ENCODE results near the gene NUDT2. TPM values are rescaled to one million over a fixed set of nuclear protein-coding genes. Genes with fewer than 3 reads are reported as not detected.

Gene NUDT2
- polyA plus RNA-seq, 10 donors, result 18.4 to 31.3 (median 26.0) TPM

GRCh38 chr9:34369636-34370035 is 40.3 kb downstream of the NUDT2 start:
- DNase-seq, result peak in 1 of 3 donors; percentile 7

GRCh38 chr9:34370335-34370969 is 41.1 kb downstream of the NUDT2 start:
- no peak for DNase-seq

- peak in 1 of 3 donors; percentile 47 for DNase-seq
Measured at GRCh38 chr9:34370970-34371880, 41.9 kb downstream of the NUDT2 start.

DNA sequence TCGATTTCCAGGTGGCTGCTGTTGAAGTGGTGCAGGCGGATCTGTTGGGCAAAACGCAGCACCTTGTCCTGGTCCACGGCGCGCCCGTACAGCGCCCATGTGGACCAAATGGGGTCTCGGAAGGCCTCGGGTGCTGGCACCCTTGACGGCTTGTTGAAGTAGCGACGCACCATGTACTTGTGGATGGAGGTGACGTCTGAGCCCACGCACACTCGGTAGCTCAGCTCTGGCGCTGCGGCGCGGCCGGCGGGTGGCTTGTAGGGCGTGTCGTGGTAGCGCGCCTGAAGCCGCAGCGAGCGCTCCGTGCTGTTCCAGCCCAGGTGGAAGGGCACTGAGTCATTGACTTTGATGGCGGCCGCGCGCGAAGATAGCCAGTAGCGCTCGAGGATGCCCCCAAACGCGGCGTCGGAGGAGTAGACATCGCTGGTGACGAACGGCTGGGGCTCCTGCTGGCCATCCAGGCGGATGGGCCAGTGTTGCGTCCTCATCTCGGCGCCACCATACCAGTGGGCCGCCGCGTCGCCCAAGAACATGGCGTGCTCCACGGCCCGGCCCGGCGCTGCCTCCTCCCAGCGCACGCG is 42.6 kb downstream of the NUDT2 start:
- no peak for DNase-seq

DNA sequence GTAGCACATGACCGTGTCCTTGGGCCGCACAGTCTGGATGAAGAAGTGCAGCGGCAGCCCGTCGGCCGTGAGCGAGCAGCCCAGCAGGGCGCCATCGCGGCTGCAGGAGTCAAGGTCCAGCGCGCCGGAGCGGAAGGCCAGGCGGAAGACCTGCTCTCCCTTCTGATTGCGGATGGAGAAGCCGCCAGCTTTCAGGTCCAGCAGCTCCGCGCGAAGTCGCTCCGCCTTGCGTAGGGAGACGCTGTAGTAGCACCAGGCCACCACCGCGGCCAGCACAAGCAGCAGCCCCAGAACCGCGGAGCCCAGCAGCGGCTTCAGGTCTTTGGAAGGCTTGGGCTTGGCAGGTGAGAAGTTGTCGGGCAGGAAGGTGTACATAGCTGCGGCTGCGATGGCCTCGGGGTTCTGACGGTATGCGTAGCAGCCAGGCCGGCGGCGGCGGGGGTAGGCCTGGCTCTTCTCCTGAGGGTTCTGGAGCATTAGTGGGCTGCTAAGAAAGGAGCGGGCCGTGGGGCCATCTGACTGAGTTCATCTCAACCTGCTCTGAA is 43.2 kb downstream of the NUDT2 start:
- peak in 1 of 3 donors; percentile 33 for DNase-seq

DNA sequence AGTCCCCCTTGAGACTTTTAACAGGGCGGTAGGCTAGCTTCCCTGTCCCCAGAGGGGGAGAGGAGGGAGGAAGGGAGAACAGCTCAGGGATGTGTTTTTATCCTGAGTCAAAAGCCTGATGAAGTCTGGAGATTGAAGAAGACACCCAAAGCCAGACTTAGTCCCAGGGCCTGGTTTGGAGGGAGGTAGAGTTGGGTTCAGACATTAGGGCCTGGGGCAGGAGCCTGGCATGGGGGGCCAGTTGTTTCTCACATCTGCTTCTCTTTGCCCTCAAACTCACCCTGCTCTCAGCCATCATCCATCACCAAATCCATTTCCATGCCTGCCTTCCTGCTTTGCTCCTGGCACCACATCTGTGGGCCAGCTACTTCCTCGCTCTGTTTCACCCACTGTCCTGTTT is 44.4 kb downstream of the NUDT2 start:
- no peak for DNase-seq

- no peak for DNase-seq
Measured at GRCh38 chr9:34374339-34374738, 45.0 kb downstream of the NUDT2 start.

- DNase-seq, result no peak
Measured at GRCh38 chr9:34374905-34375552, 45.7 kb downstream of the NUDT2 start.

- peak in 2 of 3 donors; percentile 44 to 61 for DNase-seq
Measured at GRCh38 chr9:34375901-34376595, 46.7 kb downstream of the NUDT2 start.

- DNase-seq, result peak; percentile 80 to 93 (median 81)
Measured at GRCh38 chr9:34376596-34377403, 47.4 kb downstream of the NUDT2 start, which contains the start of gene MYORG. TSS of gene MYORG (minus strand) at chr9:34376898. CDS start at chr9:34372943, 3,955 bp downstream.

DNA sequence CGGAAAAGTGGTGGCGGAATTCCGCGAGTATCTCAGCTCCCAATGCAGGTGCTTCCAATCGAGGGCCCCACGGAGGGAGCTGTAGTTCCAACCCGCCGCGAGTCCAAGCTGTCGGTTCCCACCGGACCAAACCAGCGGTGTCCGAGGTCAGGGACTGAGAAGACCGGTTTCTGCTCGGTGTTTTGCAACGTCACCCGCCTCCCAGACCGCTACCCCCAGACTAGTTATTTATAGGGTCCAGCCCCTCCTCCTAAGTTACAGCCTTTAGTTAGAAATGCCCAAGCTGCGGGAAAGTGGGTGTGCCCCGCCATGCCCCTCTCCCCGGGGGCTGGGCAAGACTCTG is 48.0 kb downstream of the NUDT2 start:
- DNase-seq, result no peak

DNA sequence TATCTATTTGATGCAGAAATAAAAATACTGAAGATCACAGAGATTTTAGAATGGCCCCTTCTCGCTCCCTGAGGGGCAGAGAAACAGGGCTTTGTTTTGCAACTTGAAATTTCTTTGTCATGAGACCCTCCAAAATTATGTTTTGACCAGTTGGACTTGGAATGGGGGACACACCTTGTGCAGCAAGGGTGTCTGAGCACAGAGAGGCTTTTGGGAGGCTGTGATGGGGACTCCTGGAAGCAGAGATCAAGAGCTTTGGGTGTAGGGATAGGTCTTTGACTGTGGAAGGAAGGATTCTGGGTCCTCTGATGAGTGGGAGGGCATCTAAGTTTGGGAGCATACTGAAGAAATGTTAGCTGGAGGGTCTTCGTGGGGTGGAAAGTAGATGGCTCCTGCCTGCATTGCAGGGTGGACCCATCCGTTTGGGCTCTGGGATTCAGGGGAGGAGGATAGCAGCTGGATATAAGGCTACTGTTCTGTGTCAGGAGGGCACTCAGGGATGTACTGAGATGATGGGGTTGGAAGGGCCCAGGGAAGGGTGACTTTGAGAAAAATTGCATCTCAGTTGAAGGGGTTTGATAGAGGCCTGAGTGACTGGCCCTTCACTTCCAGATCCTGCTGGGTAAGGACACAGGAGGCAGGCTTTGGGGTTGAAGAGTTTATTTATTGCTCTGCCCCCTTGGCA is 49.1 kb downstream of the NUDT2 start:
- no peak for DNase-seq

DNA sequence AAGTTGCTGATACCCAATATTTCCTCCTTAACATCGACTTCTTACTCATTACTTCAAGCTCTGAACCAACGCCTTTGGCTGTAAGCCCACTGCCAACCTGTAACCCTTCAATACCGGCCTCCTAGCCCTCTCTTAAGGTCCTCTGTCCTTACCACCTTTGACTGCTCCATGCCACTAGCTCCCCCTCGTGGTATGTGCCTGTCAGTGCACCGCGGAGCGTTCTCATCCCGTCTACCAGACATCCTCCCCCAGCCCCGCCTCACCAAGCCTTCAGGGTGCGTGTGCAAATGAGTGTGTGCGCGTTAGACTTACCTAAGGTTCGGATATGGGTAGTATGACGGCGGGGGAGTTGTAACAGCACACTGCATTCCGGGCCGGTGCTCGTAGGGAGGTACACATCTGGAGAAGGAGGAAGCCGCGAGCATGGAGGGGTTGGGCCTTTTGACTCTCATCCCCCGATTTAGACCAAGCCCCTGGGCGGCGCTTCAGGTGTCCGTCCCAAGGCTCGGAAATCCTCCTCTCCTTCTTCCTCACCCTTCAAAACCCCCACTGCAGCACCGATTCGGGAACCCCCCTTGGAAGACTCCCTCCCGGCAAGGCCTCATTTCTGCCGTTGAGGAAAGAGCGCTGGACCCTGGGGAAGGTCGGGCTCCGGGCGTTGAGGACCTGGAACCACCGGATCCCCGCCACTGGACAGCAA is 50.1 kb downstream of the NUDT2 start:
- DNase-seq, result peak; percentile 75 to 94 (median 88)

DNA sequence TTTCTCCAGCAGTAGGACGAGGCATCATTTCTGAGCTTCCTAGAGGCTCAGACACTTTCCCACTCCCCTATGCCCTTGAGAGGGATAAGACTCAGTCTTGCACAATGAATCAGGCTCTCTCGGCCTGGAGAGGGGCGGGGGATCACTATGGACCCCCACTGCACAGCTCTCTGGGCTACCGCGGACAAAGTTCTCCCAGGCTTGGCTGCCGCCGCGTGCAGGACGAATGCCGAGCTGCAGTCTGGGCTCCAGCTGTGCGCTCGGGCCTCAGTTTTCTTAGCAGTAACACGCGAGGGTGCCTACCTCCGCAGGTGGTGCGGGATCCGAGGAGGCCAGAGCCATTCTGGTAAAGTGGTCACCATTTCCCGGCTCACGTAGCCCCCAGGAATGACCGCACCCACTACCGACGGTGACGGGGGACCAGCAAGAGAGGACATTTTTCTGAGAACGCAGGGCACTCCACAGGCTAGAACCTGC is 50.7 kb downstream of the NUDT2 start:
- DNase-seq, result peak in 1 of 3 donors; percentile 64

GRCh38 chr9:34380511-34381315 is 51.3 kb downstream of the NUDT2 start:
- peak; percentile 64 to 87 (median 71) for DNase-seq

DNA sequence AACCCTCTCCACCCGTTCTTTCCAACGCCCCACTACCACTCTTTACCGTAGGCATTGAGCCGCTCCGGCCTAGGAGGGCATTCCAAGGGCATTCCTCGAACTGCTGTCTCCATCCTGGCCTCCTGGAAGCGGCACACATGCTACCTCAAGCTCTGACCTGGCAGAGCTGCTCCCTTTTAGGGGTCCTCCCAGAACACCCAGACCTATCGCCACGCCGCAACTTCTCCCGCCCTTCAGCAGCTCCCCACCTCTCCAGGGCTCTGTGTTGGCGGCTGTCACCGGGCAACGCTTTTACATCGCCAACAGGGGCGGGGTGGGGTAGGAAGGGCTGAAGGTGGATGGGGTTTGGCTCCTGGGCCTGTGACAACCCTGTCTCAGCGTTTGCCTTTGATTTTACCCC is 52.0 kb downstream of the NUDT2 start:
- DNase-seq, result no peak

- DNase-seq, result no peak
Measured at GRCh38 chr9:34382054-34382453, 52.7 kb downstream of the NUDT2 start.

GRCh38 chr9:34382879-34383278 is 53.5 kb downstream of the NUDT2 start:
- DNase-seq, result no peak

Measured in muscle of back (tissue), 11 donors.